ENCODE results near the gene SIVA1.
"Not testable (repeated sequence)": the region's sequence is repeated elsewhere in the genome, so short reads cannot be mapped to it uniquely, and the experiment has no call there.

Gene SIVA1

GRCh38 chr14:104734991-104735779 is 17.8 kb upstream of the SIVA1 start:
- no peak for DNase-seq

DNA sequence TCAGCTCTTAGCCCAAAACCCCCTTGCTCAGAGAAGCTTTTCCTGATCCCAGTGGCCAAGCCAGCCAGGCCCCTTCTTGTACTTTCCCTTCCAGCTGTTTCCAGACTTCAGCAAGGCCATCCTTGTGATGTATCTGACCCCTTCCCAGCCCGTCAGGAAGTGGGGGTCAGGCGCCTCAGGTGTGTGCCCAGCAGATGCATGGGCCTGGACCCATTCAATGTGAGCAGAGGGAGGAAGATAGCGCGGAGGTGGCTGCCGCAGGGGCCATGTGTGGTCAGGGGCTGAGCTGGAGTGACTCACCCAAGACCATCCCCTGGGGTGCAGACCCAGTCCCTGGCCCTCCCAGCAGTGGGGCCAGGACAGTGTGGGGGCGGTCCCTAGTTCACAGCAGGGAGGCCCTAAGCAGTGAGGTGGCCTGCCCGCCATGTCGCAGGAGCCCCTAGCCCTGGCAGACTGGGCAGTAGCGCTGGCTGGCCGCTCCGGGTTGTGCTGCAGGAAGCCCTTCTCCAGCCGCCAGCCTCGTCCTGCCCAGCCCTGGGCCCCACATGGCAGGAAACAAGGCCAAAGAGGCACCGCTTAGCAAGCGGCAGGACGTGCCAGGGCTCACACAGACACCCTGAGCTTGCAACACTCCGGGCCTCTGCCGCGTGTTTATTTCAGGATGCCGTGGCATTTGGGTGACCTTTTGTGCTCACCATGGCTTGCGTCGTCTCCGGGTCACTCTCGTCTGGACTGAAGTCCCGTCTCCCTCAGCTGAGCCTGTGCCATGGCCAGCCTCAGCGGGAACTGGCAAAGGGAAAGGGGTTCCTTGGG is 16.9 kb upstream of the SIVA1 start:
- DNase-seq, result no peak

- no peak for DNase-seq
Observed at GRCh38 chr14:104738375-104739019, 14.4 kb upstream of the SIVA1 start.

DNA sequence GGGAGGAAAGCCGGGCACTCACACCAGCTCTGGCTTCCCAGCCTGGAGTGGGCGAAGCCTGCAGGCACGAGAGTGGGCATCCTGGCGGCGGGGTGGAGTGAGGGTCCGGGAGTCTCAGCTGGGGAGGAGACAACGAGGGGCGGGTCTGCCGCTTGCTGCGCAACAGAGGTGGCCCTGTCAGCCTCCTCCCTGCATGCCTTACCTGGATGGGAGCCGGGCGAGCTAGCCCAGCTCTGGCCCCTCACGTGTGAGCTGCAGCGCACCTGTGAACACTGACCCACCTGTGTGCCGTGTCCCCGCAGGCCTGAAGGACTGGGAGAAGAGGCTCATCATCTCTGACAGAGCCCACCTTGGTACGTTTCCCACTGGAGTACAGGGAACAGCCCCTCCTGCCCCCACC is 13.9 kb upstream of the SIVA1 start:
- no peak for DNase-seq

DNA sequence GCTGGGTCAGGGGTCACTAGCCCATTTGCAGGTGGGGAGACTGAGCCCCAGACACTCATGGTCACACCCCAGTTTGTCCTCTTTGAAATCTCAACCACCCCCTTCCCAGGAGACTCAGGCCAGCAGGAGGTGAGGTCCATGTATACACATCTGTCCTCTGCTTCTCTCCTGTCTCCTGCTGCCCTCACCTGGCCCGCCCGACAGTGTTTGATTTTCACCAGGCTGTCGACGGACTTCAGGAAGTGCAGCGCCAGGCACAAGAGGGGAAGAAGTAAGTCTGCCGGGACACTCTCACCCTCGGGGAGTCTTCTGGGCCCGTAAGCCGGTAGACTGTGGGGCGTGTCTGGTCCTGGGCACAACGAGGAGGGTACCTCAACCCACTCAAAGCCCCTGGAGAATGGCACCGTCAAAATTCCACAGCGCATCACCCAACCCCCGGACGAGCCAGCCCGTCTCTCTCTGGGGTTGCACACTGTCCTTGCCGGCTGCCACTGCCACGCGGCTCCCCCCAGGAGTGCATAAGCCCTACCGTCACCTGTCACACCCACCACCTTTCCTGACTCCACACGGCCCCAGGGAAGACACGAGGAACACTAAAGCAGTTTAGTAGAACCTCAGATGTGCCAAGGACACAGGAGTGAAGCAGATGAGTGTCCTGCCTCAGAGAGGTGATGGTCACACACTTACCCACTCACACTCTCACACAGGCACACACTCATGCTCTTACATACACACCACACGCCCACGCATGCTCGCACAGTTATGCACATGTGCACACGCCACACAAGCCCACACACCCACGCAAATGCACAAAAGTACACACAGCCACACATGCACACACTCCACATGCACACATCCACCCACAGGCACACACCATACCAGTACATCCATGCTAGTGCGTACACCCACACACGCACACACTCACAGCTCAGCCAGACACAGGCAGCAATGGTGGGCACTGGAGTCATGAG is 13.1 kb upstream of the SIVA1 start:
- no peak for DNase-seq

DNA sequence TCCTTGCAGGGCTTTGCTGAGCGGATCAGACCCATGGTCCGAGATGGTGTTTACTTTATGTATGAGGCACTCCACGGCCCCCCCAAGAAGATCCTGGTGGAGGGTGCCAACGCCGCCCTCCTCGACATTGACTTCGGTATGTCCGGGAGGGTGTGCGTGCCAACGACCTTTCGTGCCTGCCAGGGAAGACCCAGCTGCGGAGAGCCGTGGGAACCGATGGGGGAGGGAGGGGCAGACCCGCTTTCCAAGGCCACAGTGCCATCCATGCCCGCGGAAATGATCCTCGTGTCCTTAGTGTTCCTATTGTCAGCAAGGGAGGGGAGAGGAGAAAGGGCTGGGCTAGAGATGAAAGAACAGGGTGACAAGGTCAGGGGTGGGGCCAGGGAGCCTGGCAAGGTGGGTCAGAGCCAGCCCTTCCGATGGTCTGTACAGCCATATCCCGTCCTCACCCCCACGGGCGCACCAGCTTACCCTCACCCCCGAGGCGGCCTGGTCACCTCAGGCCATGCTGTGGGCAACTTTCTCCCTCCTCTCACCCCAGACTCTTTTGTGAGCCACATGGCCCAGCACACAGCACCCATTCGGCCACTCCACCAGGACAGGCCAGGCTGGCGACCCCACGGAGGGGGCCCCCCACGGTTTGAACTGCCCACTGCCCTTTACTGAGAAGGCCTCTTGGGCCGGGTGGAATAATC is 11.7 kb upstream of the SIVA1 start:
- no peak for DNase-seq

GRCh38 chr14:104741803-104742251 is 11.1 kb upstream of the SIVA1 start:
- DNase-seq, result no peak

DNA sequence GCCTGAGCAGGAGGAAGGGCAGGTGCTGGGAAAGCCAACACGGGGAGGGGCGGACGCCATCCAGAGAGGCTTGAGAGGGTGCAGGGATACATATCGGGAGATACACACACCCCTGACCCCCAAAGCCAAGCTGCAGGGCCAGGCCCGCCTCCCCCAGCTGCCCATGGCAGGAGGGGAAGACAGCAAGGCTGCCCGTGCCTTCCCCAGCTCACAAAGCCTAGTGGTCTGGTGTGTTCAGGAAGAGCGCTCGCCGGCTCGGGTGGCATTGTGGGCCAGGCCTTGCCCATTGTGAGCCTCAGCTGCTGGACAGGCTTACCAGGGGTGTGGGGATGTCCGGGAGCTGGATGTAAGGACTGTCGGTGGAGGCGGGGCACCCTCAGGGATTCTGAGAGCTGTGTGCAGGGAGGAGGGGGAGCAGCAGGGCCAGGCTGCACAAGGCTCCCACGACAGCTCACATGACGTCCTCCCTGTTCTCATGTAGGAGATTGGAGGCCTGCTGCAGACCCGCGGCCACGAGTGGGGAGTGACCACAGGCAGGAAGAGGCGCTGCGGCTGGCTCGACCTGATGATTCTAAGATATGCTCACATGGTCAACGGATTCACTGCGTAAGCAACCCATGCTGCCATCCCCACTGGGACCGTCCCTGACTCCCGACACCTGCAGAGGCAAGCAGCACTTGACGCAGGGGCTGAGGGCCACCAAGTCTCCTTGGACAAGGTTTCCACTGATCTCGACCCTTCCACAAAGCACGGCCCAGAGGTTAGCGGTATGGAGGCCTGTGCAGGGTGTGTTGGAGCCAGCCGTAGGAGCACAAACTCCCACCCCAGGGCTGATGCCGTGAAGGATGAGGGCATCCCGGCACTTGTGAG is 10.1 kb upstream of the SIVA1 start:
- DNase-seq, result no peak

- no peak for DNase-seq
Observed at GRCh38 chr14:104743461-104744380, 9.2 kb upstream of the SIVA1 start.

- DNase-seq, result no peak
Observed at GRCh38 chr14:104744484-104744883, 8.5 kb upstream of the SIVA1 start.

DNA sequence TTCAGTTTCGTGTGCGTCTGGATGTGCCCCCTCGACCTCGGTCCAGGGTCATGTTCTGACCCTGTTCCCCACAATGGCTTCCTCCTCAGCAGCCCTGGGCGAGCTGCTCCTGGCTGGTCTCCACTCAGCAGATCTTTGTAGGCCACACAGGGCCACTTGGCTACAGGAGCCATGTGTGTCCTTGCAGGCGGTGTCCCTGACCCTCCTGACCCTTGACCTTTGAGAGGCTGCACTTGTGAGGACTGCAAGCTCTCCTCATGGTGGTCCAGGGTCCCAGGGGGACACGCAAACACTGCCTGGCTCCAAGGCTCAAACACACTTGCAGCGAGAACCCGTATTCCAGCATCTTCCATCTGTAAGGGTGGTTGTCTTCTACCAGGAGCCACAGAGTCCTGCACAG is 7.5 kb upstream of the SIVA1 start:
- no peak for DNase-seq

- DNase-seq, result no peak
Observed at GRCh38 chr14:104746071-104746545, 6.8 kb upstream of the SIVA1 start.

DNA sequence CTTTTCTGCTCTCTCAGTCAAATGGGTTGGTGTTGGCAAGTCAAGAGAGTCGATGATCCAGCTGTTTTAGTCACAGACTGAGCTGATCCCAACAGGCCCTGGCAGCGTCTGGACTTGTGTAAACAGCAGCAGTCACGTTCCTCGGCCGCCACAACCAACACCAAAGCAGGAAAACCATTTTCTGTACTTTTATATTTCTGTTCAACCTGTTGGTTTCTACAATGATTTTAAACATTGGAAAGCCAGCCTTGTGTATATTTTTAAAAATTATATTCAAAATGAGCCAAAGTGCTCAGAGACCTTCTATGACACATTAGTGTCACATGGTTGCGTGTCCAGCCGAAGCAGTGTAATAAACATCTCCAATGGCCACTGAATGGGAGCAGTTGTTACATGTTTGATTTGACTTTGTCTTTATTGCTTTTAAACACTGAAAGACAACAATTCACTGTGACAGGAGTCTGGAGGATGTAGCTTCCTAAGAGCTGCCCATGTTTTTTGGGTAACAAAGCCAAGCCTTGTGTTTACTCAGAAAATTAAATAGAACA is 5.9 kb upstream of the SIVA1 start:
- no peak for DNase-seq

DNA sequence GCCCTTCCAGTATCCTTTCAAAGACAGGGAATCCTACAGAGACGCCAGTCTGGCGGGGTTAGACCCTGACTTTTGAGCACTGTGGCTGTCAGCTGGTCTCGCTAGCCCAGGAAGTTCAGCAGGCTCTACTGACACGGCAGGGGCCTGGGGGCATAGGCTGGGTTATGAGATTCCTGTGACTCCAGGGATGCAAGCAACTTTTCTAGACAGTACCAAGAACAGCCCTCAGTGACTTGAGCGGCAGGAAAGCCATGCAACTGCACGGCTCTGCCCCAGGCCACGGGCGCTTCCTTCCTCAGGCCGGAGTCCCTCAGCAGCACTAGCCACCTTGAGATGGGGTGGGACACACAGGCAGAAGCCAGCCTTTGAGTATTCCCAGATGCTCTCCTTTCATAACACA is 5.1 kb upstream of the SIVA1 start:
- no peak for DNase-seq

GRCh38 chr14:104749111-104749649 is 3.8 kb upstream of the SIVA1 start:
- no peak for DNase-seq

DNA sequence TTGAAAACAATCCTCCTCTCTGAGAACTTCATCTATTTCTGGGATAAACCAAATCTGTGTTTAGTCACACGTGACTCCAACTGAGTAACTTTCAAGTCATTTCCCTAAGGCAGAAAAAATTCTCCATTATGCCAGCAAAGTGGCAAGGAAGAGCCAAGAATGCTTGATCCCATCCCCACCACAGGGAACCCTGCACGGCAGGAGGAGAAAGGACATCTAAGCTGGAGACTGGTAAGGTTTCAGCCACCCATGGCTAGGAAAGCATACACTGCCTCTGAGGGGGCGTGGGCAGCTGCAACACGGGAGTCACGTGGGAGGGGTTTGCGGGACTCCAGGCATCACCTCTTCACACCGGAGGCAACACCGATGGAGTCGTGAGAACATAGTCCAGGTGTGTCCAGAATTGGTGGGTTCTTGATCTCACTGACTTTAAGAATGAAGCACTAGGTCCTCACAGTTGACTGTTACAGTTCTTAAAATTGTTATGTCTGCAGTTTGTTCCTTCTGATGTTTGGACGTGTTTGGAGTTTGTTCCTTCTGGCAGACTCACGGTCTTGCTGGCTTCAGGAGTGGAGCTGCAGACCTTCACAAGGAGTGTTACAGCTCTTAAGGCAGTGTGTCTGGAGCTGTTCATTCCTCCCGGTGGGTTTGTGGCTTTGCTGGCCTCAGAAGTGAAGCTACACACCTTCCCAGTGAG is 2.7 kb upstream of the SIVA1 start:
- DNase-seq, result no peak

GRCh38 chr14:104750753-104751057 is 2.2 kb upstream of the SIVA1 start:
- DNase-seq, result not testable (repeated sequence)
